SK-N-SH treated with all-trans-retinoic acid at 6 μM for 48 hours (cell line): Measurements from ENCODE around the gene ESRRA.

Experiments
- ATAC-seq: fragments of 200-7000 bp; cut with Tn5 transposase; 3 replicates; pipeline ENCODE4 v1.9.1; 2020; ENCODE audit warnings: mild to moderate bottlenecking, moderate library complexity
- ARNTL ChIP-seq: fragments of 450-650 bp; formaldehyde crosslinking; IDR thresholded peaks from 2 replicates; pipeline ENCODE4 v1.5.0; 2020; ENCODE audit warnings: low read depth, mild to moderate bottlenecking, moderate library complexity, borderline replicate concordance
- BACH2 ChIP-seq: fragments of 250-450 bp; sonication (Bioruptor Pico); IDR thresholded peaks from 2 replicates; pipeline ENCODE4 v1.9.0; 2021; ENCODE audit warnings: mild to moderate bottlenecking, borderline replicate concordance
- CSDC2 ChIP-seq: fragments of 250-450 bp; sonication (Bioruptor Pico); IDR thresholded peaks from 2 replicates; pipeline ENCODE4 v1.5.0; 2020; ENCODE audit warnings: mild to moderate bottlenecking, moderate library complexity
- ESRRG ChIP-seq: fragments of 250-450 bp; sonication (Bioruptor Pico); IDR thresholded peaks from 2 replicates; pipeline ENCODE4 v1.6.1; 2021; ENCODE audit warnings: mild to moderate bottlenecking
- GLIS3 ChIP-seq: fragments of 250-450 bp; sonication (Bioruptor Pico); IDR thresholded peaks from 2 replicates; pipeline ENCODE4 v1.5.0; 2020; ENCODE audit warnings: mild to moderate bottlenecking, moderate library complexity
- ISL1 ChIP-seq: fragments of 250-450 bp; sonication (Bioruptor Pico); IDR thresholded peaks from 2 replicates; pipeline ENCODE4 v2.1.2; 2022; ENCODE audit warnings: mild to moderate bottlenecking, moderate library complexity
- OSR1 ChIP-seq: fragments of 250-450 bp; sonication (Bioruptor Pico); IDR thresholded peaks from 2 replicates; pipeline ENCODE4 v1.8.0; 2022; ENCODE audit warnings: moderate library complexity, mild to moderate bottlenecking, inconsistent platforms
- PPARA ChIP-seq: fragments of 250-450 bp; sonication (Bioruptor Pico); IDR thresholded peaks from 2 replicates; pipeline ENCODE4 v1.5.0; 2020; ENCODE audit warnings: mild to moderate bottlenecking, borderline replicate concordance
- RARB ChIP-seq: fragments of 250-450 bp; sonication (Bioruptor Pico); IDR thresholded peaks from 2 replicates; pipeline ENCODE4 v1.8.0; 2021; ENCODE audit warnings: mild to moderate bottlenecking, moderate library complexity
- SNAI2 ChIP-seq: fragments of 250-450 bp; sonication (Bioruptor Pico); IDR thresholded peaks from 2 replicates; pipeline ENCODE4 v1.5.0; 2020; ENCODE audit warnings: mild to moderate bottlenecking, moderate library complexity
- TCF4 ChIP-seq: fragments of 250-450 bp; sonication (Bioruptor Pico); IDR thresholded peaks from 2 replicates; pipeline ENCODE4 v1.8.0; 2021; ENCODE audit warnings: mild to moderate bottlenecking, moderate library complexity, borderline replicate concordance
- TOX ChIP-seq: fragments of 250-450 bp; sonication (Bioruptor Pico); IDR thresholded peaks from 2 replicates; pipeline ENCODE4 v1.8.0; 2021; ENCODE audit warnings: mild to moderate bottlenecking, moderate library complexity, borderline replicate concordance
- ZC3H10 ChIP-seq: fragments of 250-450 bp; sonication (Bioruptor Pico); IDR thresholded peaks from 2 replicates; pipeline ENCODE4 v1.5.1; 2021; ENCODE audit warnings: mild to moderate bottlenecking, moderate library complexity
- ZFP3 ChIP-seq: fragments of 250-450 bp; sonication (Bioruptor Pico); IDR thresholded peaks from 2 replicates; pipeline ENCODE4 v1.5.0; 2020; ENCODE audit warnings: mild to moderate bottlenecking, moderate library complexity
- ZFP30 ChIP-seq: fragments of 450-650 bp; formaldehyde crosslinking; IDR thresholded peaks from 2 replicates; pipeline ENCODE4 v1.5.0; 2022; ENCODE audit warnings: mild to moderate bottlenecking, moderate library complexity
- ZNF565 ChIP-seq: fragments of 450-650 bp; formaldehyde crosslinking; conservative IDR thresholded peaks from 2 replicates; pipeline ENCODE4 v1.5.0; 2020; ENCODE audit warnings: low read depth, mild to moderate bottlenecking, moderate library complexity
- ZNF70 ChIP-seq: fragments of 450-650 bp; formaldehyde crosslinking; IDR thresholded peaks from 2 replicates; pipeline ENCODE4 v1.5.0; 2020; ENCODE audit warnings: mild to moderate bottlenecking, moderate library complexity
- ZNF8 ChIP-seq: fragments of 450-650 bp; formaldehyde crosslinking; IDR thresholded peaks from 2 replicates; pipeline ENCODE4 v1.5.0; 2020; ENCODE audit warnings: mild to moderate bottlenecking, moderate library complexity
- TF ChIP-seq, protein P1 (sequence below): fragments of 250-450 bp; sonication (Bioruptor Pico); IDR thresholded peaks from 2 replicates; pipeline ENCODE4 v1.5.1; 2020; ENCODE audit warnings: low read depth, mild to moderate bottlenecking, moderate library complexity
- TF ChIP-seq, protein P2 (sequence below): fragments of 250-450 bp; sonication (Bioruptor Pico); IDR thresholded peaks from 2 replicates; pipeline ENCODE4 v1.8.0; 2021; ENCODE audit warnings: low read depth, mild to moderate bottlenecking, moderate library complexity, borderline replicate concordance
- TF ChIP-seq, protein P3 (sequence below): fragments of 250-450 bp; sonication (Bioruptor Pico); IDR thresholded peaks from 2 replicates; pipeline ENCODE4 v1.8.0; 2020; ENCODE audit warnings: mild to moderate bottlenecking, moderate library complexity, borderline replicate concordance
- TF ChIP-seq, protein P4 (sequence below): fragments of 250-450 bp; sonication (Bioruptor Pico); IDR thresholded peaks from 2 replicates; pipeline ENCODE4 v1.5.0; 2020; ENCODE audit warnings: mild to moderate bottlenecking, moderate library complexity

ESRRA gene

DNA sequence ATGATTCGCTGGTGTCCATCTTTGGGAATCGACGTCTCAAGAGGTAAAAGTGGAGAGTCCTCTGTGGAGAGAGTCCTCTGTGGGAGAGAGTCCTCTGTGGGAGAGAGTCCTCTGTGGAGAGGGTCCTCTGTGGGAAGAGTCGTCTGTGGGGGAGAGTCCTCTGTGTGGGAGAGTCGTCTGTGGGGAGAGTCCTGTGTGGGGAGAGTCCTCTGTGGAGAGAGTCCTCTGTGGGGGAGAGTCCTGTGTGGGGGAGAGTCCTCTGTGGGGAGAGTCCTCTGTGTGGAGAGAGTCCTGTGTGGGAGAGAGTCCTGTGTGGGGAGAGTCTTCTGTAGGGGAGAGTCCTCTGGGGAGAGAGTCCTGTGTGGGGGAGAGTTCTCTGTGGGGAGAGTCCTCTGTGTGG lies 15.7 kb downstream of the ESRRA start (continued):
- TF ChIP-seq ZNF565 (CRISPR knock-in tag) (no peak), RARB (CRISPR knock-in tag) (no peak), ZNF70 (CRISPR knock-in tag) (no peak), TCF4 (CRISPR knock-in tag) (no peak), BACH2 (CRISPR knock-in tag) (no peak), ZC3H10 (no peak), PPARA (CRISPR knock-in tag) (no peak)
- TF ChIP-seq, protein P1, sequence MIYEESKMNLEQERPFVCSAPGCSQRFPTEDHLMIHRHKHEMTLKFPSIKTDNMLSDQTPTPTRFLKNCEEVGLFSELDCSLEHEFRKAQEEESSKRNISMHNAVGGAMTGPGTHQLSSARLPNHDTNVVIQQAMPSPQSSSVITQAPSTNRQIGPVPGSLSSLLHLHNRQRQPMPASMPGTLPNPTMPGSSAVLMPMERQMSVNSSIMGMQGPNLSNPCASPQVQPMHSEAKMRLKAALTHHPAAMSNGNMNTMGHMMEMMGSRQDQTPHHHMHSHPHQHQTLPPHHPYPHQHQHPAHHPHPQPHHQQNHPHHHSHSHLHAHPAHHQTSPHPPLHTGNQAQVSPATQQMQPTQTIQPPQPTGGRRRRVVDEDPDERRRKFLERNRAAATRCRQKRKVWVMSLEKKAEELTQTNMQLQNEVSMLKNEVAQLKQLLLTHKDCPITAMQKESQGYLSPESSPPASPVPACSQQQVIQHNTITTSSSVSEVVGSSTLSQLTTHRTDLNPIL (CRISPR knock-in tag): no peak

DNA sequence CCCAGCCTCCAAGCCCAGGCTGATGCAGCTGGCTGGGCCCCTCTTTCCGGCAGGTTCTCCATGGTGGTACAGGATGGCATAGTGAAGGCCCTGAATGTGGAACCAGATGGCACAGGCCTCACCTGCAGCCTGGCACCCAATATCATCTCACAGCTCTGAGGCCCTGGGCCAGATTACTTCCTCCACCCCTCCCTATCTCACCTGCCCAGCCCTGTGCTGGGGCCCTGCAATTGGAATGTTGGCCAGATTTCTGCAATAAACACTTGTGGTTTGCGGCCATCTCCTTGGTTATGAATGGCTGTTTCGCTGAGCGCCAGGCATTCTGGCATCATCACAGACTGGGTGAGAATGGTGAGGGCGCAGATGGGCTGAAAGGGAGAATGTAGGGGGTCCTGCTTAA lies 16.2 kb downstream of the ESRRA start:
- no peak for TF ChIP-seq ZFP3 (CRISPR knock-in tag)
- no peak for TF ChIP-seq GLIS3 (CRISPR knock-in tag)
- no peak for TF ChIP-seq OSR1
- TF ChIP-seq, protein P1 (CRISPR knock-in tag): no peak
- no peak for TF ChIP-seq ZFP30
- TF ChIP-seq, protein P2, sequence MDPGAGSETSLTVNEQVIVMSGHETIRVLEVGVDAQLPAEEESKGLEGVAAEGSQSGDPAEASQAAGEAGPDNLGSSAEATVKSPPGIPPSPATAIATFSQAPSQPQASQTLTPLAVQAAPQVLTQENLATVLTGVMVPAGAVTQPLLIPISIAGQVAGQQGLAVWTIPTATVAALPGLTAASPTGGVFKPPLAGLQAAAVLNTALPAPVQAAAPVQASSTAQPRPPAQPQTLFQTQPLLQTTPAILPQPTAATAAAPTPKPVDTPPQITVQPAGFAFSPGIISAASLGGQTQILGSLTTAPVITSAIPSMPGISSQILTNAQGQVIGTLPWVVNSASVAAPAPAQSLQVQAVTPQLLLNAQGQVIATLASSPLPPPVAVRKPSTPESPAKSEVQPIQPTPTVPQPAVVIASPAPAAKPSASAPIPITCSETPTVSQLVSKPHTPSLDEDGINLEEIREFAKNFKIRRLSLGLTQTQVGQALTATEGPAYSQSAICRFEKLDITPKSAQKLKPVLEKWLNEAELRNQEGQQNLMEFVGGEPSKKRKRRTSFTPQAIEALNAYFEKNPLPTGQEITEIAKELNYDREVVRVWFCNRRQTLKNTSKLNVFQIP (CRISPR knock-in tag): no peak
- TF ChIP-seq TCF4 (CRISPR knock-in tag): no peak
- no peak for TF ChIP-seq ZNF8 (CRISPR knock-in tag)
- TF ChIP-seq ZNF70 (CRISPR knock-in tag): no peak
- no peak for TF ChIP-seq PPARA (CRISPR knock-in tag)
- no peak for TF ChIP-seq RARB (CRISPR knock-in tag)
- no peak for TF ChIP-seq BACH2 (CRISPR knock-in tag)
- no peak for TF ChIP-seq ARNTL (CRISPR knock-in tag)
- TF ChIP-seq, protein P3, sequence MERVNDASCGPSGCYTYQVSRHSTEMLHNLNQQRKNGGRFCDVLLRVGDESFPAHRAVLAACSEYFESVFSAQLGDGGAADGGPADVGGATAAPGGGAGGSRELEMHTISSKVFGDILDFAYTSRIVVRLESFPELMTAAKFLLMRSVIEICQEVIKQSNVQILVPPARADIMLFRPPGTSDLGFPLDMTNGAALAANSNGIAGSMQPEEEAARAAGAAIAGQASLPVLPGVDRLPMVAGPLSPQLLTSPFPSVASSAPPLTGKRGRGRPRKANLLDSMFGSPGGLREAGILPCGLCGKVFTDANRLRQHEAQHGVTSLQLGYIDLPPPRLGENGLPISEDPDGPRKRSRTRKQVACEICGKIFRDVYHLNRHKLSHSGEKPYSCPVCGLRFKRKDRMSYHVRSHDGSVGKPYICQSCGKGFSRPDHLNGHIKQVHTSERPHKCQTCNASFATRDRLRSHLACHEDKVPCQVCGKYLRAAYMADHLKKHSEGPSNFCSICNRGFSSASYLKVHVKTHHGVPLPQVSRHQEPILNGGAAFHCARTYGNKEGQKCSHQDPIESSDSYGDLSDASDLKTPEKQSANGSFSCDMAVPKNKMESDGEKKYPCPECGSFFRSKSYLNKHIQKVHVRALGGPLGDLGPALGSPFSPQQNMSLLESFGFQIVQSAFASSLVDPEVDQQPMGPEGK (CRISPR knock-in tag): no peak
- TF ChIP-seq ZNF565 (CRISPR knock-in tag): no peak
- no peak for TF ChIP-seq CSDC2
- no peak for ATAC-seq

DNA sequence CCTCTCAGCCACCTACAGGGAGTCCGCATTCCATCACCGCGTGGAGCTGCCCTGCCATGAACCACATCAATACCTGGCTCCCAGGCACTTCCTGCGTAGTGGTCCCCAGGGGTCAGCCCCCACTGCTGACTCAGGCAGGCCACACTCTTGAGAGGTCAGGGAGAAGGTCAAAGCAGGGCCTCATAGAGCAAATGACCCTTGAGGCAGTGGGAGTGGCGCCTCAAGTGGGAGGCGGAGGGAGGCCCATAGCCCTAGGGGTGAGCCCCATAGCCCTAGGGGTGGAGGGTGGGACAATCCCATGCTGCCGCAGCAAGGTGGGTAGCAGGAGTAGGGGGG lies 17.6 kb downstream of the ESRRA start:
- ATAC-seq: no peak
- TF ChIP-seq, protein P3 (CRISPR knock-in tag): no peak
- no peak for TF ChIP-seq ARNTL (CRISPR knock-in tag)
- TF ChIP-seq SNAI2 (CRISPR knock-in tag): no peak
- TF ChIP-seq TCF4 (CRISPR knock-in tag): no peak
- TF ChIP-seq BACH2 (CRISPR knock-in tag): no peak
- TF ChIP-seq TOX: no peak
- TF ChIP-seq ZNF70 (CRISPR knock-in tag): no peak
- TF ChIP-seq GLIS3 (CRISPR knock-in tag): no peak
- no peak for TF ChIP-seq ISL1
- TF ChIP-seq, protein P2 (CRISPR knock-in tag): no peak
- TF ChIP-seq ZC3H10: no peak
- TF ChIP-seq, protein P1 (CRISPR knock-in tag): no peak
- TF ChIP-seq, protein P4, sequence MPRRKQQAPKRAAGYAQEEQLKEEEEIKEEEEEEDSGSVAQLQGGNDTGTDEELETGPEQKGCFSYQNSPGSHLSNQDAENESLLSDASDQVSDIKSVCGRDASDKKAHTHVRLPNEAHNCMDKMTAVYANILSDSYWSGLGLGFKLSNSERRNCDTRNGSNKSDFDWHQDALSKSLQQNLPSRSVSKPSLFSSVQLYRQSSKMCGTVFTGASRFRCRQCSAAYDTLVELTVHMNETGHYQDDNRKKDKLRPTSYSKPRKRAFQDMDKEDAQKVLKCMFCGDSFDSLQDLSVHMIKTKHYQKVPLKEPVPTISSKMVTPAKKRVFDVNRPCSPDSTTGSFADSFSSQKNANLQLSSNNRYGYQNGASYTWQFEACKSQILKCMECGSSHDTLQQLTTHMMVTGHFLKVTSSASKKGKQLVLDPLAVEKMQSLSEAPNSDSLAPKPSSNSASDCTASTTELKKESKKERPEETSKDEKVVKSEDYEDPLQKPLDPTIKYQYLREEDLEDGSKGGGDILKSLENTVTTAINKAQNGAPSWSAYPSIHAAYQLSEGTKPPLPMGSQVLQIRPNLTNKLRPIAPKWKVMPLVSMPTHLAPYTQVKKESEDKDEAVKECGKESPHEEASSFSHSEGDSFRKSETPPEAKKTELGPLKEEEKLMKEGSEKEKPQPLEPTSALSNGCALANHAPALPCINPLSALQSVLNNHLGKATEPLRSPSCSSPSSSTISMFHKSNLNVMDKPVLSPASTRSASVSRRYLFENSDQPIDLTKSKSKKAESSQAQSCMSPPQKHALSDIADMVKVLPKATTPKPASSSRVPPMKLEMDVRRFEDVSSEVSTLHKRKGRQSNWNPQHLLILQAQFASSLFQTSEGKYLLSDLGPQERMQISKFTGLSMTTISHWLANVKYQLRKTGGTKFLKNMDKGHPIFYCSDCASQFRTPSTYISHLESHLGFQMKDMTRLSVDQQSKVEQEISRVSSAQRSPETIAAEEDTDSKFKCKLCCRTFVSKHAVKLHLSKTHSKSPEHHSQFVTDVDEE: no peak
- no peak for TF ChIP-seq OSR1
- TF ChIP-seq ZNF565 (CRISPR knock-in tag): no peak
- TF ChIP-seq RARB (CRISPR knock-in tag): no peak
- TF ChIP-seq CSDC2: no peak
- no peak for TF ChIP-seq PPARA (CRISPR knock-in tag)
- no peak for TF ChIP-seq ESRRG
